SK-N-SH treated with all-trans-retinoic acid at 6 μM for 48 hours (cell line): ENCODE measurements around the gene SEC61B.

ENCODE experiments used
- ATAC-seq: fragments of 200-7000 bp; cut with Tn5 transposase; 3 replicates; pipeline ENCODE4 v1.9.1; 2020; ENCODE audit warnings: mild to moderate bottlenecking, moderate library complexity
- ARNTL ChIP-seq: fragments of 450-650 bp; formaldehyde crosslinking; IDR thresholded peaks from 2 replicates; pipeline ENCODE4 v1.5.0; 2020; ENCODE audit warnings: low read depth, mild to moderate bottlenecking, moderate library complexity, borderline replicate concordance
- BACH2 ChIP-seq: fragments of 250-450 bp; sonication (Bioruptor Pico); IDR thresholded peaks from 2 replicates; pipeline ENCODE4 v1.9.0; 2021; ENCODE audit warnings: mild to moderate bottlenecking, borderline replicate concordance
- CSDC2 ChIP-seq: fragments of 250-450 bp; sonication (Bioruptor Pico); IDR thresholded peaks from 2 replicates; pipeline ENCODE4 v1.5.0; 2020; ENCODE audit warnings: mild to moderate bottlenecking, moderate library complexity
- ESRRG ChIP-seq: fragments of 250-450 bp; sonication (Bioruptor Pico); IDR thresholded peaks from 2 replicates; pipeline ENCODE4 v1.6.1; 2021; ENCODE audit warnings: mild to moderate bottlenecking
- ISL1 ChIP-seq: fragments of 250-450 bp; sonication (Bioruptor Pico); IDR thresholded peaks from 2 replicates; pipeline ENCODE4 v2.1.2; 2022; ENCODE audit warnings: mild to moderate bottlenecking, moderate library complexity
- OSR1 ChIP-seq: fragments of 250-450 bp; sonication (Bioruptor Pico); IDR thresholded peaks from 2 replicates; pipeline ENCODE4 v1.8.0; 2022; ENCODE audit warnings: moderate library complexity, mild to moderate bottlenecking, inconsistent platforms
- PPARA ChIP-seq: fragments of 250-450 bp; sonication (Bioruptor Pico); IDR thresholded peaks from 2 replicates; pipeline ENCODE4 v1.5.0; 2020; ENCODE audit warnings: mild to moderate bottlenecking, borderline replicate concordance
- RARB ChIP-seq: fragments of 250-450 bp; sonication (Bioruptor Pico); IDR thresholded peaks from 2 replicates; pipeline ENCODE4 v1.8.0; 2021; ENCODE audit warnings: mild to moderate bottlenecking, moderate library complexity
- SNAI2 ChIP-seq: fragments of 250-450 bp; sonication (Bioruptor Pico); IDR thresholded peaks from 2 replicates; pipeline ENCODE4 v1.5.0; 2020; ENCODE audit warnings: mild to moderate bottlenecking, moderate library complexity
- TCF4 ChIP-seq: fragments of 250-450 bp; sonication (Bioruptor Pico); IDR thresholded peaks from 2 replicates; pipeline ENCODE4 v1.8.0; 2021; ENCODE audit warnings: mild to moderate bottlenecking, moderate library complexity, borderline replicate concordance
- TOX ChIP-seq: fragments of 250-450 bp; sonication (Bioruptor Pico); IDR thresholded peaks from 2 replicates; pipeline ENCODE4 v1.8.0; 2021; ENCODE audit warnings: mild to moderate bottlenecking, moderate library complexity, borderline replicate concordance
- ZC3H10 ChIP-seq: fragments of 250-450 bp; sonication (Bioruptor Pico); IDR thresholded peaks from 2 replicates; pipeline ENCODE4 v1.5.1; 2021; ENCODE audit warnings: mild to moderate bottlenecking, moderate library complexity
- ZFP3 ChIP-seq: fragments of 250-450 bp; sonication (Bioruptor Pico); IDR thresholded peaks from 2 replicates; pipeline ENCODE4 v1.5.0; 2020; ENCODE audit warnings: mild to moderate bottlenecking, moderate library complexity
- ZFP30 ChIP-seq: fragments of 450-650 bp; formaldehyde crosslinking; IDR thresholded peaks from 2 replicates; pipeline ENCODE4 v1.5.0; 2022; ENCODE audit warnings: mild to moderate bottlenecking, moderate library complexity
- ZNF70 ChIP-seq: fragments of 450-650 bp; formaldehyde crosslinking; IDR thresholded peaks from 2 replicates; pipeline ENCODE4 v1.5.0; 2020; ENCODE audit warnings: mild to moderate bottlenecking, moderate library complexity
- ZNF8 ChIP-seq: fragments of 450-650 bp; formaldehyde crosslinking; IDR thresholded peaks from 2 replicates; pipeline ENCODE4 v1.5.0; 2020; ENCODE audit warnings: mild to moderate bottlenecking, moderate library complexity
- TF ChIP-seq, protein P1 (sequence below): fragments of 250-450 bp; sonication (Bioruptor Pico); IDR thresholded peaks from 2 replicates; pipeline ENCODE4 v1.5.1; 2020; ENCODE audit warnings: low read depth, mild to moderate bottlenecking, moderate library complexity
- TF ChIP-seq, protein P2 (sequence below): fragments of 250-450 bp; sonication (Bioruptor Pico); IDR thresholded peaks from 2 replicates; pipeline ENCODE4 v1.5.1; 2021; ENCODE audit warnings: mild to moderate bottlenecking, moderate library complexity
- TF ChIP-seq, protein P3 (sequence below): fragments of 250-450 bp; sonication (Bioruptor Pico); IDR thresholded peaks from 2 replicates; pipeline ENCODE4 v1.5.0; 2020; ENCODE audit warnings: mild to moderate bottlenecking, moderate library complexity
- TF ChIP-seq, protein P4 (sequence below): fragments of 250-450 bp; sonication (Bioruptor Pico); IDR thresholded peaks from 2 replicates; pipeline ENCODE4 v1.8.0; 2021; ENCODE audit warnings: low read depth, mild to moderate bottlenecking, moderate library complexity, borderline replicate concordance

Gene SEC61B

DNA sequence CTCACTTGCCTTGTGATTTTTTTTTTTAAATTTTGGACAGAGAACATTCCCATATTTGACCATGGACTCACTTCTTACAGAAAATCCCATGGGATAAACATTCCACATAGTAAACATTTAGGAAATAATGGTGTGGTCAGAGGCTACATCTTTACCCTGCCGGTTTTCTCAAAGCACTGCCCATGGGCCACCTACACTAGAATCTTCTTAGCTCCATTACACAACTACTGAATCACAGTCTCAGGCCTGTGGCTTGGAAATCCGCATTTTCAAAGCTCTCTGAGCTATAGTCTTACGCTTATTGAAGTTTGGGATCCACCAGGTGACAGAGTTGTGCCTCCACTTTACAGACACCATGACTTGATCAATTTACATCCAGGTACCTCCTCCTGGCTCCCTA is 39.7 kb upstream of the SEC61B start:
- ATAC-seq, result no peak
- TF ChIP-seq TOX (CRISPR knock-in tag) (no peak), ZFP30 (CRISPR knock-in tag) (no peak), ZNF70 (no peak), ZC3H10 (CRISPR knock-in tag) (no peak), ESRRG (no peak), OSR1 (CRISPR knock-in tag) (no peak), PPARA (CRISPR knock-in tag) (no peak), RARB (no peak), ZNF8 (CRISPR knock-in tag) (no peak), ISL1 (CRISPR knock-in tag) (no peak), BACH2 (CRISPR knock-in tag) (no peak), CSDC2 (no peak), ARNTL (CRISPR knock-in tag) (no peak), TCF4 (CRISPR knock-in tag) (no peak)
- TF ChIP-seq, protein P1, sequence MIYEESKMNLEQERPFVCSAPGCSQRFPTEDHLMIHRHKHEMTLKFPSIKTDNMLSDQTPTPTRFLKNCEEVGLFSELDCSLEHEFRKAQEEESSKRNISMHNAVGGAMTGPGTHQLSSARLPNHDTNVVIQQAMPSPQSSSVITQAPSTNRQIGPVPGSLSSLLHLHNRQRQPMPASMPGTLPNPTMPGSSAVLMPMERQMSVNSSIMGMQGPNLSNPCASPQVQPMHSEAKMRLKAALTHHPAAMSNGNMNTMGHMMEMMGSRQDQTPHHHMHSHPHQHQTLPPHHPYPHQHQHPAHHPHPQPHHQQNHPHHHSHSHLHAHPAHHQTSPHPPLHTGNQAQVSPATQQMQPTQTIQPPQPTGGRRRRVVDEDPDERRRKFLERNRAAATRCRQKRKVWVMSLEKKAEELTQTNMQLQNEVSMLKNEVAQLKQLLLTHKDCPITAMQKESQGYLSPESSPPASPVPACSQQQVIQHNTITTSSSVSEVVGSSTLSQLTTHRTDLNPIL (CRISPR knock-in tag), result no peak
- TF ChIP-seq, protein P2, sequence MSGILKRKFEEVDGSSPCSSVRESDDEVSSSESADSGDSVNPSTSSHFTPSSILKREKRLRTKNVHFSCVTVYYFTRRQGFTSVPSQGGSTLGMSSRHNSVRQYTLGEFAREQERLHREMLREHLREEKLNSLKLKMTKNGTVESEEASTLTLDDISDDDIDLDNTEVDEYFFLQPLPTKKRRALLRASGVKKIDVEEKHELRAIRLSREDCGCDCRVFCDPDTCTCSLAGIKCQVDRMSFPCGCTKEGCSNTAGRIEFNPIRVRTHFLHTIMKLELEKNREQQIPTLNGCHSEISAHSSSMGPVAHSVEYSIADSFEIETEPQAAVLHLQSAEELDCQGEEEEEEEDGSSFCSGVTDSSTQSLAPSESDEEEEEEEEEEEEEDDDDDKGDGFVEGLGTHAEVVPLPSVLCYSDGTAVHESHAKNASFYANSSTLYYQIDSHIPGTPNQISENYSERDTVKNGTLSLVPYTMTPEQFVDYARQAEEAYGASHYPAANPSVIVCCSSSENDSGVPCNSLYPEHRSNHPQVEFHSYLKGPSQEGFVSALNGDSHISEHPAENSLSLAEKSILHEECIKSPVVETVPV (CRISPR knock-in tag), result no peak
- TF ChIP-seq, protein P3, sequence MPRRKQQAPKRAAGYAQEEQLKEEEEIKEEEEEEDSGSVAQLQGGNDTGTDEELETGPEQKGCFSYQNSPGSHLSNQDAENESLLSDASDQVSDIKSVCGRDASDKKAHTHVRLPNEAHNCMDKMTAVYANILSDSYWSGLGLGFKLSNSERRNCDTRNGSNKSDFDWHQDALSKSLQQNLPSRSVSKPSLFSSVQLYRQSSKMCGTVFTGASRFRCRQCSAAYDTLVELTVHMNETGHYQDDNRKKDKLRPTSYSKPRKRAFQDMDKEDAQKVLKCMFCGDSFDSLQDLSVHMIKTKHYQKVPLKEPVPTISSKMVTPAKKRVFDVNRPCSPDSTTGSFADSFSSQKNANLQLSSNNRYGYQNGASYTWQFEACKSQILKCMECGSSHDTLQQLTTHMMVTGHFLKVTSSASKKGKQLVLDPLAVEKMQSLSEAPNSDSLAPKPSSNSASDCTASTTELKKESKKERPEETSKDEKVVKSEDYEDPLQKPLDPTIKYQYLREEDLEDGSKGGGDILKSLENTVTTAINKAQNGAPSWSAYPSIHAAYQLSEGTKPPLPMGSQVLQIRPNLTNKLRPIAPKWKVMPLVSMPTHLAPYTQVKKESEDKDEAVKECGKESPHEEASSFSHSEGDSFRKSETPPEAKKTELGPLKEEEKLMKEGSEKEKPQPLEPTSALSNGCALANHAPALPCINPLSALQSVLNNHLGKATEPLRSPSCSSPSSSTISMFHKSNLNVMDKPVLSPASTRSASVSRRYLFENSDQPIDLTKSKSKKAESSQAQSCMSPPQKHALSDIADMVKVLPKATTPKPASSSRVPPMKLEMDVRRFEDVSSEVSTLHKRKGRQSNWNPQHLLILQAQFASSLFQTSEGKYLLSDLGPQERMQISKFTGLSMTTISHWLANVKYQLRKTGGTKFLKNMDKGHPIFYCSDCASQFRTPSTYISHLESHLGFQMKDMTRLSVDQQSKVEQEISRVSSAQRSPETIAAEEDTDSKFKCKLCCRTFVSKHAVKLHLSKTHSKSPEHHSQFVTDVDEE (CRISPR knock-in tag), result no peak
- TF ChIP-seq, protein P4, sequence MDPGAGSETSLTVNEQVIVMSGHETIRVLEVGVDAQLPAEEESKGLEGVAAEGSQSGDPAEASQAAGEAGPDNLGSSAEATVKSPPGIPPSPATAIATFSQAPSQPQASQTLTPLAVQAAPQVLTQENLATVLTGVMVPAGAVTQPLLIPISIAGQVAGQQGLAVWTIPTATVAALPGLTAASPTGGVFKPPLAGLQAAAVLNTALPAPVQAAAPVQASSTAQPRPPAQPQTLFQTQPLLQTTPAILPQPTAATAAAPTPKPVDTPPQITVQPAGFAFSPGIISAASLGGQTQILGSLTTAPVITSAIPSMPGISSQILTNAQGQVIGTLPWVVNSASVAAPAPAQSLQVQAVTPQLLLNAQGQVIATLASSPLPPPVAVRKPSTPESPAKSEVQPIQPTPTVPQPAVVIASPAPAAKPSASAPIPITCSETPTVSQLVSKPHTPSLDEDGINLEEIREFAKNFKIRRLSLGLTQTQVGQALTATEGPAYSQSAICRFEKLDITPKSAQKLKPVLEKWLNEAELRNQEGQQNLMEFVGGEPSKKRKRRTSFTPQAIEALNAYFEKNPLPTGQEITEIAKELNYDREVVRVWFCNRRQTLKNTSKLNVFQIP (CRISPR knock-in tag), result no peak

DNA sequence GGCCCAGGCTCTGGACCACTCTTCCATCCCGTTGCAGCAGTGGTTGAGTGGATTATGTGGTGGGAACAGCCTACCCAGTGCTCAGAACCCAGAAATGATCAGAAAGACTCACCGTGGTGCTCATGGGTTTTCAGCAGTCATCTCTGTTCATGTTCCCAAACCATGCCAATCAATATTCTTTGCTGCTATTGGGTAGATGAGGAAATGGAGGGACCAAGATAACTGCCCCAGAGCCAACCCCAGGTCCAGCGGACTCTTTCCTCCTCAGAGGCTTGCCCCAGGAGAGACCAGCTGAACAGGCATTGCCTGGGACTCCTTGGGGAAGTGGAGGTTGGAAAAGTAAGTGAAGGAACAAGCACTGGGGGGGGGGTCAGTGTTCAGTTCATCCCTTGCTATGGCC is 38.5 kb upstream of the SEC61B start:
- ATAC-seq, result no peak
- no peak for TF ChIP-seq ZFP30 (CRISPR knock-in tag)
- TF ChIP-seq SNAI2 (CRISPR knock-in tag), result no peak
- TF ChIP-seq ZNF8 (CRISPR knock-in tag), result no peak
- no peak for TF ChIP-seq ZC3H10 (CRISPR knock-in tag)
- TF ChIP-seq BACH2 (CRISPR knock-in tag), result no peak
- no peak for TF ChIP-seq CSDC2
- no peak for TF ChIP-seq ESRRG

DNA sequence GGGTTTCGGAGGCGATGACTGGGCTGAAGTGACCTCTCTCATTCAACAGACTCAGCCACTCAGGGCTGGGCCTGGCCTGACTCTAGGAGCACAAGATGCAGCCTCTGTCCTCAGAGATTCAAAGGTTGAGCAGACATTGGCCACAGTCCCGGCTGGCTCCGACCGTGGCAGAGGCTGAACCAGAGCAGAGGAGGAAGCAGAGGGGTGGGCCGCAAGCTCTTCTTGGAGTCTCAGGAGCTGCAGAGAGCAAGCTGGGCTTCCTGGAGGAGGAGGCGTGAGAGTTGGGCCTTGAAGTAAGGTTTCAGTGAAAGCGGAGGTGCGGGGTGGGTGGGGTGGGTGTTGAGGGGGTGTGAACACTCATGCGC is 38.0 kb upstream of the SEC61B start:
- TF ChIP-seq TOX (CRISPR knock-in tag) (no peak), ESRRG (no peak)
- ATAC-seq, result no peak

DNA sequence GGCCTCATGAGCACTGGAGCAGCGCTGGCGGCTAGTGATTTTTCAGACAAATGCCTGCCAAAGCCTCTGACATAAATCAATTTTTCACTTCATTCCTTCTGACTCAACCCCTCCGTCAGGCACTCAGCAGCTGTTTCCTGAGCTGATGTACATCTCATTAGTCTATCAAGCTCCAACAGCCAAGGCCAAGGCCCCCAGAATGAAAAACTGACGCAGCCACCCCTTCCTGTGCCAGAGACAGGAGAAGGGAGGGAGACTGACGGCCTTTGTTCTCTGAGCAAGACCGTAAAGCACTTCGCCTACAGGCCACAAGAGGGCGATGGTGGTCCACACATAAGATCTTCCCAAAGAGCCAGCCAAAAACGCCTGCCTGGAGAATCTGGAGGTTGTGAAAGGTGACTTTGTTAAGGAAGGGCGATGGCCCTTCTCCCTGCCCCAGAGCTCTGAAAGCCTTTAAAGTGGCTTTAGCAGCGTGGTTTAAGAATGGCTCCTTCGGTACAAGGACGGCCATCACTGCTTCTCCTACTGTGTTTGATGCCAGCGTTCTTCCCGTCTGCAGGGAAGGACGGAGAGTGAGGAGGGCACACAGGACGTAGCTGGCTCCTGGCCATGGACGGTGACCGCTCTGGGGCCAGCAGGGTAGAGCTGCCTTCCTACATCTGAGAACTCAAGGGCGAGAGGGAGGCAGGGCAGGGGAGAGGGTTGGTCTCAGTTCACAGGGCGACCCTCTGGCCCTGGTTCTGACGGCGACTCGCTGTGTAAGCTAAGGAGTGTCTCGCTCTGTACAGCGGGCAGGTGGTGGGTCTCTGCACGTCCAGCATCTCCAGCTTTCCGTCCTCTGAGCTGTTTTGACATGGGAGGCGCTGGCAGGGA is 37.4 kb upstream of the SEC61B start:
- no peak for TF ChIP-seq ARNTL (CRISPR knock-in tag)
- no peak for TF ChIP-seq RARB
- TF ChIP-seq BACH2 (CRISPR knock-in tag), result no peak
- TF ChIP-seq, protein P4 (CRISPR knock-in tag), result no peak
- TF ChIP-seq ZFP3 (CRISPR knock-in tag), result no peak
- TF ChIP-seq ZFP30 (CRISPR knock-in tag), result no peak
- TF ChIP-seq SNAI2 (CRISPR knock-in tag), result no peak
- ATAC-seq, result peak; percentile 97
